ENCODE results near the gene SMAD4.

The SMAD4 gene

DNA sequence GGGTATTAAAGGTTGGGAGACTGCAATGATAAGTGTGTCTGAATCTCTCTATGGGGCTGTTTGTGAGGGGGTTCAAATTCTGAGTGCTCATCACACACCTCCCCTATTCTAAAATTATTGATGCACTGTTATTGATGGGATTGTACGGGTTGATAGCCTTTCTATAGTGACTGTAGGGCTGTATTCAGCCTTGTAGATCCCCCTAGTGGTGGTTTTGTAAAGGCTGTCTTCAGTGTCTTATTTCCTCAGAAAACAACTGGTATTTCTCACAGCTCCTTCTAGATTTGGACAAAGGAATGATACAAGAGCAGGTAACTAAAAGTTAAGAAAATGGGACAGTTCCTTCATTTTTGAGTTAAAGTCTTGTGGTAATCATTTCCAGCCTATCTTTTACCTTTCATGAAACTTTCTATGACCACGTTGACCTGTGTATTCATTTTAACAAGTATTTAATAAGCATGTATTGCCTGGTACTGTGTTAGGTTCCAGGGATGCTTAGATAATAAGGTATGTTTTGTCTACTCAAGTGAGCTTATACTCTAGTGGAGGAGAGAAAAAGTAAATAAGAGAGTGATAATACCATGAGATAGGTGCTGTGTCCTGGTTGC is 21.2 kb downstream of the SMAD4 start:
- Histone ChIP-seq H3K4me3 (ENCODE audit: low read depth, low read length) (no peak overlapping the region), H3K36me3 (ENCODE audit: control insufficient read depth, insufficient read depth, low read length) (peaks cover 3% of the 10 kb centered on the region), H3K9ac (ENCODE audit: low read depth, low read length) (no peak overlapping the region)

DNA sequence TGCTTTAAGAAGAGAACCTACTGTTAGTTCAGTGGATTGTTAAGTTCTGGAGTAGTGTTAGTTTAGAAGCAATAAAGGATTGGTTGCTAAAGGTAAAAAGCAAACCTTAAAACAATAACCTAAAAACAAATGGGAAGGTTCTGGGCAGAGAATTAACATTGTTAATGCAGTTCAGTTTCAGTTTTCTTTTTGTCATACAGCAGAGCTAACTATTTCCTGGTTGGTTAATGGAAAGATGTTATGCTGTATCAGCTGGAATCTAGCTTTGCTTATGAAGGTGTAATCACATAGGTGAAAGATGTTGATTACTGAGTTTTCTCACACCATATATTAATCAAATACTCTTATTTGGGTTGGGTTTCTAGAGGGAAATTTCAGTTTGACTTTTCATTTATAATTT is 23.8 kb downstream of the SMAD4 start:
- Histone ChIP-seq H3K4me3 (ENCODE audit: low read depth, low read length) (no peak overlapping the region), H3K9me3 (ENCODE audit: control insufficient read depth, insufficient read depth, low read length) (no peaks in the 10 kb centered on the region), H3K9ac (ENCODE audit: low read depth, low read length) (no peak overlapping the region), H3K27me3 (ENCODE audit: control insufficient read depth, insufficient read depth, low read length) (no peaks in the 10 kb centered on the region), H3K4me1 (ENCODE audit: control insufficient read depth, insufficient read depth, low read length) (peaks cover 5% of the 10 kb centered on the region), H3K36me3 (ENCODE audit: control insufficient read depth, insufficient read depth, low read length) (peaks cover 3% of the 10 kb centered on the region)

More for the DNA sequence above, 21.2 kb downstream of the SMAD4 start:
- Histone ChIP-seq H3K4me1 (ENCODE audit: control insufficient read depth, insufficient read depth, low read length) (peaks cover 7% of the 10 kb centered on the region), H3K9me3 (ENCODE audit: control insufficient read depth, insufficient read depth, low read length) (no peaks in the 10 kb centered on the region), H3K27me3 (ENCODE audit: control insufficient read depth, insufficient read depth, low read length) (no peaks in the 10 kb centered on the region)

DNA sequence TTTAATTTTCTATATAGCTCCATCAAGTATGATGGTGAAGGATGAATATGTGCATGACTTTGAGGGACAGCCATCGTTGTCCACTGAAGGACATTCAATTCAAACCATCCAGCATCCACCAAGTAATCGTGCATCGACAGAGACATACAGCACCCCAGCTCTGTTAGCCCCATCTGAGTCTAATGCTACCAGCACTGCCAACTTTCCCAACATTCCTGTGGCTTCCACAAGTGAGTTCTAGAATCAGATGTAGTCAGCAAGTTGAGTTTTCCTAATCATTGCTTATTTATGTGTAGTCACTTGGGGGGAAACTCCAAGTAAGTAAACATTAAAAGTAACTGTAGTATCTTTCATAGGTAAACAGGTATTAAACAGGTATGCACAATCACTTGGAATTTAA is 24.8 kb downstream of the SMAD4 start:
- H3K4me3 ChIP-seq (ENCODE audit: low read depth, low read length): no peak overlapping the region
- peaks cover 3% of the 10 kb centered on the region for H3K36me3 ChIP-seq (ENCODE audit: control insufficient read depth, insufficient read depth, low read length)
- H3K9ac ChIP-seq (ENCODE audit: low read depth, low read length): no peak overlapping the region
- H3K9me3 ChIP-seq (ENCODE audit: control insufficient read depth, insufficient read depth, low read length): no peaks in the 10 kb centered on the region
- no peaks in the 10 kb centered on the region for H3K4me1 ChIP-seq (ENCODE audit: control insufficient read depth, insufficient read depth, low read length)
- no peaks in the 10 kb centered on the region for H3K27me3 ChIP-seq (ENCODE audit: control insufficient read depth, insufficient read depth, low read length)

GRCh38 chr18:51059969-51060368 is 30.0 kb downstream of the SMAD4 start:
- Histone ChIP-seq H3K27me3 (ENCODE audit: control insufficient read depth, insufficient read depth, low read length) (no peaks in the 10 kb centered on the region), H3K4me3 (ENCODE audit: low read depth, low read length) (no peak overlapping the region), H3K36me3 (ENCODE audit: control insufficient read depth, insufficient read depth, low read length) (no peaks in the 10 kb centered on the region), H3K9ac (ENCODE audit: low read depth, low read length) (no peak overlapping the region), H3K4me1 (ENCODE audit: control insufficient read depth, insufficient read depth, low read length) (no peaks in the 10 kb centered on the region), H3K9me3 (ENCODE audit: control insufficient read depth, insufficient read depth, low read length) (no peaks in the 10 kb centered on the region)

DNA sequence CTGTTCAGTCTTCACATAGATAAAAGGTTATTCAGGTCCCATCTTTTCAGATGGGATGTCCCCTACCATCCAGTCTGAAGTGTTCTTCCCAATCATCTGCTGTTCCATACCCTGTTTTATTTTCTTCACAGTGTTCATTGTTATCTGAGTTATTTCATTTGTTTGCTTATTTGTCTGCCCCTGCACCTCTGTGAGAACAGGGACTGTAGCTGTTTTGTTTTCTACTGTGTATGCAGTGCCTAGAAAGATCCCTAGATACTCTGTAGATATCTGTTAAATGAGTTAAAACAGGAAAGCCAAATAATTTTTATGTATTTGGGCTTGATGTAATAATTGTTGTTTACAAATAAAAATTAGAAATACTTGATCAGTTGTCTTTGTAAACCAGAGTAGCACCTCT is 34.2 kb downstream of the SMAD4 start:
- Histone ChIP-seq H3K9me3 (ENCODE audit: control insufficient read depth, insufficient read depth, low read length) (no peaks in the 10 kb centered on the region), H3K4me1 (ENCODE audit: control insufficient read depth, insufficient read depth, low read length) (no peaks in the 10 kb centered on the region), H3K9ac (ENCODE audit: low read depth, low read length) (no peak overlapping the region), H3K27me3 (ENCODE audit: control insufficient read depth, insufficient read depth, low read length) (no peaks in the 10 kb centered on the region), H3K4me3 (ENCODE audit: low read depth, low read length) (no peak overlapping the region), H3K36me3 (ENCODE audit: control insufficient read depth, insufficient read depth, low read length) (no peaks in the 10 kb centered on the region)

- H3K27me3 ChIP-seq (ENCODE audit: control insufficient read depth, insufficient read depth, low read length): no peaks in the 10 kb centered on the region
- H3K4me3 ChIP-seq (ENCODE audit: low read depth, low read length): no peak overlapping the region
- no peak overlapping the region for H3K9ac ChIP-seq (ENCODE audit: low read depth, low read length)
- no peaks in the 10 kb centered on the region for H3K4me1 ChIP-seq (ENCODE audit: control insufficient read depth, insufficient read depth, low read length)
- H3K9me3 ChIP-seq (ENCODE audit: control insufficient read depth, insufficient read depth, low read length): no peaks in the 10 kb centered on the region
- no peaks in the 10 kb centered on the region for H3K36me3 ChIP-seq (ENCODE audit: control insufficient read depth, insufficient read depth, low read length)
These were observed 36.3 kb downstream of the SMAD4 start for GRCh38 chr18:51066273-51066672.

- no peaks in the 10 kb centered on the region for H3K36me3 ChIP-seq (ENCODE audit: control insufficient read depth, insufficient read depth, low read length)
- no peak overlapping the region for H3K9ac ChIP-seq (ENCODE audit: low read depth, low read length)
- H3K27me3 ChIP-seq (ENCODE audit: control insufficient read depth, insufficient read depth, low read length): no peaks in the 10 kb centered on the region
- H3K9me3 ChIP-seq (ENCODE audit: control insufficient read depth, insufficient read depth, low read length): no peaks in the 10 kb centered on the region
- no peak overlapping the region for H3K4me3 ChIP-seq (ENCODE audit: low read depth, low read length)
- H3K4me1 ChIP-seq (ENCODE audit: control insufficient read depth, insufficient read depth, low read length): no peaks in the 10 kb centered on the region
These were observed 38.1 kb downstream of the SMAD4 start for GRCh38 chr18:51068105-51068504.

DNA sequence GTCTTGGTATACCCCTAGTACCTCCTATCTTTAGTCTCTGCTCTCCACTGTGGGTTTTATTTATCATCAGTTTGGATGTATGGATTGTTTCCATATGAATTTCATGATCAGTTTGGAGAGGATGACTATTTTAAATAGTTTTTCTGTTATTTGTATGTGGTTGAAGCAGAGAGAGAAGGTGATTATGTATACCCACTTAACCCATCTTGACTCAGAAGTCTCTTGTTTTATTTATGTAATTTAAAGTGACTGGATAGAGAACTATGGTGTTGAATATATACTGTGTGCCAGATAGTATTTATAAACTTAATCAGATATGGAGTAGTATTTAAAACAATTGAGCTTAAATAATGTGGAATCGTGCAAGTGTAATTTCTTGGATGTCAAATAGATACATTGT is 39.9 kb downstream of the SMAD4 start:
- H3K27me3 ChIP-seq (ENCODE audit: control insufficient read depth, insufficient read depth, low read length): no peaks in the 10 kb centered on the region
- H3K36me3 ChIP-seq (ENCODE audit: control insufficient read depth, insufficient read depth, low read length): no peaks in the 10 kb centered on the region
- H3K4me1 ChIP-seq (ENCODE audit: control insufficient read depth, insufficient read depth, low read length): no peaks in the 10 kb centered on the region
- H3K4me3 ChIP-seq (ENCODE audit: low read depth, low read length): no peak overlapping the region
- no peaks in the 10 kb centered on the region for H3K9me3 ChIP-seq (ENCODE audit: control insufficient read depth, insufficient read depth, low read length)
- H3K9ac ChIP-seq (ENCODE audit: low read depth, low read length): no peak overlapping the region

DNA sequence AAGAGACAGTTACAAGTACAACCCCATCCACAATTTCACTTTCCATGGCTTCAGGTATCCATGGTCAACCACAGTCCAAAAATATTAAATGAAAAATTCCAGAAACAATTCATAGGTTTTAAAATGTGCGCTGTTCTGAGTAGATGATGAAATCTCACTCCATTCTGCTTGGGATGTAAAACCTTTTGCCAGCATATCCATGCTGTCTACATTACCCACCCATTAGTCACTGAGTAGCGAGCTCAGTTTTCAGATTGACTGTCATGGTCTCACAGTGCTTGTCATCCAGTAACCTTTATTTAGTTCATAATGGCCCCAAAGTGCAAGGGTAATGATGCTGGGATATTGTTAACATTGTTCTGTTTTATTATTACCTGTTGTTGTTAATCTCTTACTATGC is 40.5 kb downstream of the SMAD4 start:
- Histone ChIP-seq H3K9ac (ENCODE audit: low read depth, low read length) (no peak overlapping the region), H3K4me1 (ENCODE audit: control insufficient read depth, insufficient read depth, low read length) (no peaks in the 10 kb centered on the region), H3K9me3 (ENCODE audit: control insufficient read depth, insufficient read depth, low read length) (no peaks in the 10 kb centered on the region), H3K36me3 (ENCODE audit: control insufficient read depth, insufficient read depth, low read length) (no peaks in the 10 kb centered on the region), H3K27me3 (ENCODE audit: control insufficient read depth, insufficient read depth, low read length) (no peaks in the 10 kb centered on the region), H3K4me3 (ENCODE audit: low read depth, low read length) (no peak overlapping the region)

- no peak overlapping the region for H3K9ac ChIP-seq (ENCODE audit: low read depth, low read length)
- no peaks in the 10 kb centered on the region for H3K27me3 ChIP-seq (ENCODE audit: control insufficient read depth, insufficient read depth, low read length)
- H3K4me3 ChIP-seq (ENCODE audit: low read depth, low read length): no peak overlapping the region
- H3K4me1 ChIP-seq (ENCODE audit: control insufficient read depth, insufficient read depth, low read length): no peaks in the 10 kb centered on the region
- H3K9me3 ChIP-seq (ENCODE audit: control insufficient read depth, insufficient read depth, low read length): no peaks in the 10 kb centered on the region
- no peaks in the 10 kb centered on the region for H3K36me3 ChIP-seq (ENCODE audit: control insufficient read depth, insufficient read depth, low read length)
These were observed 42.7 kb downstream of the SMAD4 start for GRCh38 chr18:51072586-51073313.

DNA sequence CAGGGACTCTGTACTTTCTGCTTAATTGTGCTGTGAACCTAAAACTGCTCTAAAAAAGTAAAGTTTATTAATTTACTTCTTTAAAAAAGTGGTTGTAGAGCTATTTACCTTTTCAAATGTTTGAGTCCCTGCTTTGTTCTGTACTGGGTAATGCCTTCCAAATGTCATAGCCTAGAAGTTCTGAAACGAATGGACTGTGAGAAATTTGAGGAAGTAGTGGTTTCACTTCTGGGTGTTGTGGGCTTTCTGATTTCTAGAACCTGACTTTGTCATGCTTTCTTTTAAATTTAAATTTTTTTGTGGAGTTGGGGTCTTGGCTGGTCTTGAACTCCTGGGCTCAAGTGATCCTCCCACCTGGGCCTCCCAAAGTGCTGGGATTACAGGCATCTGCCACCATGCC is 44.6 kb downstream of the SMAD4 start:
- Histone ChIP-seq H3K36me3 (ENCODE audit: control insufficient read depth, insufficient read depth, low read length) (peaks cover 6% of the 10 kb centered on the region), H3K9ac (ENCODE audit: low read depth, low read length) (no peak overlapping the region), H3K27me3 (ENCODE audit: control insufficient read depth, insufficient read depth, low read length) (no peaks in the 10 kb centered on the region), H3K9me3 (ENCODE audit: control insufficient read depth, insufficient read depth, low read length) (no peaks in the 10 kb centered on the region), H3K4me3 (ENCODE audit: low read depth, low read length) (no peak overlapping the region), H3K4me1 (ENCODE audit: control insufficient read depth, insufficient read depth, low read length) (no peaks in the 10 kb centered on the region)

DNA sequence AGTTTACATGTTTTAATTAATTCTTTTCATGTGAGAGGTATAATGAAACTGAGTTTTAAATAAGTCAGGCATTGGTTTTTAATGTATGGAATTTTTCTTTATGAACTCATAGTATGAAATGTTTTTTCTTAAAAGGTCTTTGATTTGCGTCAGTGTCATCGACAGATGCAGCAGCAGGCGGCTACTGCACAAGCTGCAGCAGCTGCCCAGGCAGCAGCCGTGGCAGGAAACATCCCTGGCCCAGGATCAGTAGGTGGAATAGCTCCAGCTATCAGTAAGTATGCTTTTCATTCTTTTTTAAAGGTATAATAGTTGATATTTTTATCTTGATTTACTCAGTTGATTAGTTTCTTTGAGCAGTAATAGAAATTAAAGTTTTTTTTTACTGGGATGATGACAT is 46.5 kb downstream of the SMAD4 start:
- H3K36me3 ChIP-seq (ENCODE audit: control insufficient read depth, insufficient read depth, low read length): peaks cover 10% of the 10 kb centered on the region
- no peaks in the 10 kb centered on the region for H3K27me3 ChIP-seq (ENCODE audit: control insufficient read depth, insufficient read depth, low read length)
- no peak overlapping the region for H3K9ac ChIP-seq (ENCODE audit: low read depth, low read length)
- H3K9me3 ChIP-seq (ENCODE audit: control insufficient read depth, insufficient read depth, low read length): no peaks in the 10 kb centered on the region
- H3K4me3 ChIP-seq (ENCODE audit: low read depth, low read length): no peak overlapping the region
- H3K4me1 ChIP-seq (ENCODE audit: control insufficient read depth, insufficient read depth, low read length): no peaks in the 10 kb centered on the region
